NOMO-1 treated with dmso at 0.1 percent for 144 hours (cell line): Measurements from ENCODE around the gene ANO6.
"Not testable (repeated sequence)": the region's sequence is repeated elsewhere in the genome, so short reads cannot be mapped to it uniquely, and the experiment has no call there.

ENCODE experiments used
- DNase-seq: peaks from one replicate; lab custom pipeline; 2025; ENCODE audit not compliant: unreplicated experiment; lab: John Stamatoyannopoulos, UW

Gene ANO6

DNA sequence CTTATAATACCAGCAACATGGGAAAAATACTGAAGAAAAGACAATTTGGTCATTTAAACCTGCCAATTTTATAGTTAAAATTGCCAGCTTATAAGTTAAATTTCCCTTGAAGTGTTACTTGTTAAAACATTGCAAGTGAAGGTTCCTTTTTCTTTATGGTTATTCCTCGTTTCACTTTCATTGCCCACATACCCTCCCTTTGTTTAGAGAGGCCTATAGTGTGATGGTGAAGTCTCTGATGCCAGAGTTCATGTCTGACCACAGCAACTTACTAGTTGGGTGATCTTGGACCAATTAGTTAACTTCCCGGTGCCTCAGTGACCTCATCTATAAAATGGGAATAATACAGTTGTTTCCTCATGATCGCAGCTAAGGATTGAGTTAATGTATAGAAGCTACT lies 173.5 kb downstream of the ANO6 start:
- no peak for DNase-seq

DNA sequence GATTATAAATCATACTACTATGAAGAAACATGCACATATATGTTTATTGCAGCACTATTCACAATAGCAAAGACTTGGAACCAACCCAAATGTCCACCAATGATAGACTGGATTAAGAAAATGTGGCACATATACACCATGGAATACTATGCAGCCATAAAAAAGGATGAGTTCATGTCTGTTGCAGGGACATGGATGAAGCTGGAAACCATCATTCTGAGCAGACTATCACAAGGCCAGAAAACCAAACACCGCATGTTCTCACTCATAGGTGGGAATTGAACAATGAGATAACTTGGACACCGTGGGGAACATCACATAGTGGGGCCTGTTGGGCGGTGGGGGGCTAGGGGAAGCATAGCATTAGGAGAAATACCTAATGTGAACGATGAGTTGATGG lies 181.6 kb downstream of the ANO6 start:
- not testable (repeated sequence) for DNase-seq

DNA sequence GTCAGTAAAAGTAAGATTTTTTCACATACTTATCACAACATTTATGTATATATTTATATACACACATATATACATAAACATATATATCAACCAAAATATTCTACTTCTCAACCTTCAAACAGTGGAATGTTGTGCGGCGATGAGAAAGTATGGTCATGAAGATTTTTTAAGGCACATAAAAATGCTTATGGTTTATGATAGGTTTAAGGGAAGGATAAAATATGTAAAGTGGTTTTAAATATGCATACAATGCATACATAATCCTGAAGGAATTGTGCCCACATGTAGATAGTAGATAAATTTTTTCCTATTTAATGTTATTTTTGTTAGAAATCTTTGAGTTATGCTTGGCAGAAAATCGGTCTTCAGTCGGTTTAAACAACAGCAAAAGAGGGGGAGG lies 182.7 kb downstream of the ANO6 start:
- DNase-seq: no peak

DNA sequence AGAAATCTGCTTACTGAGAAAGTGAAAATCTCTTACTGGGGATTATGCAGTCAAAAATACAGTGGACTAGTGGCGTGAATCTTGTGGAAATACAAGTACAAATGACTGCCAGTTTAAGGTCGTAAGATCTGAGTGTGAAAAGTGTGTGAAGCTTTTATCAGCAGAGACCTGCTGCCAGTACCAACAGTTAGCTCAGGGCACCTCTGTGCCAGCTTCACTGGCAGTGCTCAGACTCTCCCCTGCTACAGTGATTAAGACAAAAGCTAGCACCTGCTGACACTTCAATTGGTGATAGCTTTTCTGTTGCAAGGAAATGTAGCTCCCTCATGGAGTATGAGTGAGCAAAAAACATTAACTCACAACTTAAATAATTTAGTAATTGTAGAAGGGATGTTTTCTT lies 185.1 kb downstream of the ANO6 start:
- DNase-seq: no peak

DNA sequence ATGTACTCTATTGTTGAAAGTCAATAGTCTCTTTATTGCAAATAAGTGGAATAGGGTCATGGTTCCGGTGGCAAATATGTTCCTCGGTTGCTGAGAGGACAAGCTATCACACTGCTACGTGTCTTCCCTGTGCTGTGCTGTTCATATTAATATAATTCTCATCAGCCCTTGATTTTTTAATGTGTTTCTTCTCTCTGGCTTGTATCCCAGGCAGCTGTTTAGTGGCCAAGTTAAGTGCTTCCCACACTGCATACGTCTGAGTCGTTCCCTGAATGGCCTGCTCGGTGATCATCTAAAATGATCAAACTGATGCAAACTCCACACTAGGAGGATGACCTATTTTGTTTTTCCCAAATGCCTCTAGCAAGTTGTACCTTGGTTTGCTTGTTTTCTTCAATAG lies 186.4 kb downstream of the ANO6 start:
- no peak for DNase-seq

DNA sequence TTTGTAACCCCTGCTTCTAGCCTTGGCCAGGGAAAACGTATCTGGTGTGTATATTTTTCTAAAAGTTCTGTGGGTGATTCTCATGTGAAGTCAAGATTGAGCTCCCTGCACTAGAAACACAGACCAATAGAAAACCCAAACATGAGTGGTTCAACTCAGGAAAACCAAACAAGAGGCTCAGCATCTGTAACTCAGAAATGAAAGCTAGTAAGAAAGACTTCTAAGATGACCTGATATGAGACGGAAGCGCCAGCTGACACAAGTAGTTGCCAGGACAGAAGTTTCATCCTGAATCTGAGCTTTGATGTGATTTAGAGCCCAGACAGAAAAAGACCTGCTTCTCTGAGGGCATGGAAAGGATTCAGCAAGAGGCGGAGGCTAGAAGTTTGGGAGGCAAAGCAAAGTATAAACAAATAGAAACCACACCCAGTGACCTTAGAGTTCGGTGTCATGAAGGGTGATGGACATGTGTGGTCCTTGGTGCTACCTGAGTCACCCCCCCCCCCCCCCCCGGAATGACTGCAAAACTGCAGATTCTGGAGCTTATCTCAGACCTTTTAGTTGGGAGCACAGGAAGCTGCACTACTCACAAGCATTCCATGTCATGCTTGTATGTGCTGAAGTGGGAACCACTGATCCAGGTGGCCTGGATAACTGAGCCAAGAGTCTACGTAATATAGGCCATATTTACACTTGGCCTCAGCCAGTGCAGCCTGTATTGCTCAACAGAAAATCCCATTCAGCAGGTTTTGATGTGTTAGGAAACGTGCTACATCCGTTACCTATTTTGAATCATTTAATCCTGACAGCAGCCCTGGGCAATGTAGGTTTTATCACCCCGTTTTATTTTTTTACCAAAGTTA lies 191.3 kb downstream of the ANO6 start:
- no peak for DNase-seq

DNA sequence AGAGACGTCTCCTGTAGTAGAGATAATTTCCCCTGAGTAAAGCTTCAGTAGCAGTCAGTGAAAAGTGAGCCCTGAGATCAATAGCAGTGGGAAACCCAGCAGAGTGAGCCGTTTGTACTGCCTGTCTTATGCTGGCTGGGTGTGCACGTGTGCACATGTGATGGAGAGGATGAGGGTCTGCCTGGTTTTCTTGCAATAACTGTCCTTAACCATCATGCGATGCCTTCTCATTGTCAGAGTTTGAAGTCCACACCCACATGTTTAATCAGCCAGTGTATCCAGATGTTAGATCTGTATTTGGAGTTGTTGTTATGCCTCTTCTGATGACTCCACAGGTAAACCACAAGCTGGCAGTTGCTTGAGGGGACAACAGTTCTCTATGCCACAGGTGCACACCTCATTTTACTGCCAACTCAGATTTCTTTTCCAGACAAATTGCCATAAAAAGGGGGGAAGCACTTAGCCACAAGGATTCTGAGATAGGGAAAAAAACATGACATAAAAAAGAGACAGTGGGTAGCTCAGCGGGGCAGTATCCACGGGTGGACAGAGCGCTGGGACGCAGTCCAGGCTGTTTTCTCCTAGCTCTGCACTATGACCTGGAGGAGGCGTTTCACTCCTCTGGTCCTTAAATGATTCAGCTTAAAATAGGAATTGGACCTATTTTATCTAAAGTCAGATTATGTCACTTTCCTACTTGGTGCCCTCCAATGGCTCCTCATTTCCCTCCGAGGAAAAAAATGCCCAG lies 192.3 kb downstream of the ANO6 start:
- DNase-seq: no peak

DNA sequence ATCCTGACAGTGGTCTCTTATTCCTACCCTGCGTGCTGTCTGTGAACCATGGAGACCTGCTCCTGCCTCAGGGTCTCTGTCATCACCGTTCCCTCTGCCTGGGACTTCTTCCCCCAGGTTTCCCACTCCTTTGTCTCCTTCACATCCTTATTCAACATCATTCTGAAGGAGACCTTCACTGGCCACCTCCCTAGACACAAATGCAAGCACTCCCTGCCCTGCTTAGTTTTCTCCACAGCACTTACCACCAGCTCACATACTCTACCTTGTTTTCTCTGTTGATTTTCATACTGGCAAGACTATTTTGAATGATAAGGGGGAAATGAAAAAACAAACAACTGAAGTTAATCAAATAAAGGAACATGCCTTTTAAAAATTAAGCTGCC lies 192.8 kb downstream of the ANO6 start:
- no peak for DNase-seq

DNA sequence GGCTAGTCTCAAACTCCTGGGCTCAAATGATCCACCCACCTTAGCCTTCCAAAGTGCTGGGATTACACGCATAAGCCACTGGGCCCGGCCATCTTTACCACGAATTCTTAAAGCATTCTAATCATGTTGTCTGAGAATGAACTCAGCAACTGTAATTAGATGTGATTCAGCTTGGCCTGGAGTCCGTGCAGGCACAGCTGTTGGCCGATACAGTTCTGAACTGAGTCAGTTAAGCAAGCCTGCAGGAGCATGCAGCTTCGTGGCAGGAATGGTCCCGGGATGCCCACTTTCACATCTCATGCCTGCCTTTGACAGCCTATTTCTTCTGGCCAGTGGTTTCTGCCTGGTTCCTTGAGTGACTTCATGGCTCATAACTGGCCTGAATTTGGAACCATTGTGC lies 194.1 kb downstream of the ANO6 start:
- DNase-seq: no peak

DNA sequence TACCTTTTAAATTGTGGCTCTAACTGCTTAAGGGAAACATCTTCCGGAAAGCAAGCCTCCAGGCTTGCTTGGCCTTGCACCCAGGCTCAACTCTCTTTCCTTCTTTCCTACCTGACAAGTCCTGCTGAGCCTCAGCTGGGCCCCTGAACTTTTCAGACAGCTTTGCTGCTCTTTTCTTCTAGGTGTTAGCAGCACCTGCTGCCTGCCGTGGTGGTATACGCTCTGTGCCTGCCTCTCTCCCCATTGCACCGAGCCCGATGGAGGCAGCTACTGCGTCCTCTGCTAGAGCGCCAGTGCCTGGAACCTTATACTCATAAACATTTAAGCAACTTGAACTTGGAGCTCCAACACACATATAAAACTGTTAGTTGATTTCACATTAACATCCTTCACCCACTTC lies 195.7 kb downstream of the ANO6 start:
- no peak for DNase-seq

DNA sequence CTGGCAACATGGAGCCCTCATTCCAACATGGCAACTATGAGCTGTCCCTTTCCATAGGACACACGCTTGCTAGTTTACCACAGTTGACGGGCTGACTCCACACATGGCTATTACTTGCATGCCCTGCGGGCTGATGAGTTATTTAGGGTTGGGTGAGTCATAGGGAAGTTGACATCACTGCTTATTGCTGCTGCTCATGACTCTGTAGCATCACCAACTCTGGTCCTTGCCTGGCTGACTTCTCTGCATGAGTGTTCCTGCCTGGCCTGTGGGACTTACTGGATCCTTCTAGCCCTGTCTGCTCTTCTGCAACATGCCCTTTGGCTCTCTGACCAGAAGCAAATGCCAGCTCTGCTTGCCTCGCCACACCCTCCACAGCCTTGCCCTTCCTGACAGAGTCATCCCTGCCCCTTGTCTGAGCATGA lies 199.5 kb downstream of the ANO6 start:
- DNase-seq: peak; percentile 52

DNA sequence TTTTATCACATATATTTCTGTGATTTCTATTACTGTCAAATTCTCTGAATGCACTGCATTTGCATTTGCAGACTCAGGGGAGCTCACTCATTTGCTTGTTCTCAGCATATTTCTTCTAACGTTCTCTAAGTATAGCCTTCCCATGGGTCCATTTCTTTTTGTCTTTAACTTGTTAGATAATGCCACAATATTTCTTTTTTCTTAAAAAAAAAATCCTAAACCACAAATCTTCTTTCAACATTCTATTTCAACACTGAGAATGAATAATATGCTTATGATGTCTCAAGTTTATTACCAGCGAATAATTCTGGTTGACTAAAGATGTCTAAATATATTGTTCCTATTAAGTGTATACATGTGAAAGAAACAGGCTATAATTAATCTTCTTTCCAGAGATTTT lies 200.2 kb downstream of the ANO6 start:
- DNase-seq: no peak

DNA sequence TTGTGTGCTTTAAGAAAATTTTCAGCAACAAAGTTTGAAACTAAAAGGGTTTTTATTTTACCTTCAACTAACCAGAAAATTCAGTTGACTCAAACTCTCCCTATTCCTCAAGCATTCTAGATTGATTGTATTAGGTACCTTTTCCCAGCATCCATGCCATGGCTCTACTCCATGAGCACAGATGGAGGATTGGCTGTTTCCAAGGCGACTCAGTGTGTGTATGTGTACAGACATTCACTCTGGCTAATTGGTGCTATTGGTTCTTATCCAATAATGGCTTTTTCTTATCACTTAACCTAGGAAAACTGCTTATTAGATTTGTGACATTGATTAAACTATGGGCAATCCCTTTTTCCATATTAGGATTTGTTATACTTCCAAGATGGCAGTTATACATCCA lies 202.6 kb downstream of the ANO6 start:
- no peak for DNase-seq

DNA sequence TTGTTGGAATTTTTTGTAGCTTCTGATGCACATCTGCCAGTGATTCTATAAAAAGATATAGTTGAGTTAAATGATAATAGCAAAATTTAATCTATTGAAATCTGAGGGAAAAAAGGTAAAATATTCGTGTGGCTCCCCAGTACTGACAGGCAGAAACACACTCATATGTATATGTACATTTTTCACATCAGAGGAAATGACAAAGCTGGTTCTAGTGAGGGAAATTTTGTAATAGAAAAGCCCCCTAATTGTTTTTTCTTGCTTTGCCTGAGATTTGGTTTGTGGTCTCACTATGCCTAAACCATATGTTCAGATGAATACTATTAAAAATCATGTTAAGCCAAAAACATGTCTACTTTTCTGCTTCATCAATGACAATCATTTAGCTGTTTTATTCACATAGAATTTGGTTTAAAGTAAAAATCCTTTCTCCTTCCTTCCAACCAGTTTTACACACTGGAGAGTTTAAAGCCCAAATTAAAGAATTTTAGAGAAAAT lies 203.5 kb downstream of the ANO6 start:
- no peak for DNase-seq

DNA sequence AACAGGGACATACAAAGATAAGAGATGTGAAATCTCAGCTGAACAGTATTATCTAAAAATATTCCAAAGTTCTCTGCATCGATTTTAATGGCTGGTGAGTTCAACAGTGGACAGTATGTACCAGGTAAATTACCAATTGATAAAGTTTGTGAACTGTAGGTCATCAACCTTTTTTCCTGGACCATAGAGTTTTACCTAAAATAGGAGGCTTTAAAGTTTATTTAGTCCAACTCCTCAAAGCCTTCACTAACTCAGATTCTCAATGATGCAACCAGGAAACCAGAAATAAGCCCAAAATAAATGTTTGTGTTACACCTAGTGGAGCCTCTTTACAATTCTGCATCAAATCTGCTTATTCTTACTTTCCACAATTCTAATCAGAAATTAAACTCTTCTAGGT lies 205.8 kb downstream of the ANO6 start:
- no peak for DNase-seq

DNA sequence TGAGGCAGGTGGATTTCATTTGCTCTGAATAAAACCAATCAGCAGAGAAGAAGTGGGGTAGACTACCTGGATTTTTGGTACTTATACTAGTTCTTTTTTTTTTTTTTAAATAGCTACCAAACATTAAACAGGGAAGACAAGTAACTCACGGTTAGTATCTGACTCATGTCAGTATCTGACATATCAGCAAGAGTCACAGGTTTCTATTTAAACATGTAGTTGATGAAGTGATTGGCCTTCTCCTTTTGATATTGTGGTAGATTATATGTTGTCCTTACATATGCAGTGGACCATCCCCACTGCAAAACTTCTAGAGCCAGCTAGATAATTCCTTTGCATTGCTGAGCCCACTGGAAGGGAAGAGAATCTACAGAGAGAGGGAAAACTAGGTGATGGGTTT lies 208.0 kb downstream of the ANO6 start:
- DNase-seq: no peak

DNA sequence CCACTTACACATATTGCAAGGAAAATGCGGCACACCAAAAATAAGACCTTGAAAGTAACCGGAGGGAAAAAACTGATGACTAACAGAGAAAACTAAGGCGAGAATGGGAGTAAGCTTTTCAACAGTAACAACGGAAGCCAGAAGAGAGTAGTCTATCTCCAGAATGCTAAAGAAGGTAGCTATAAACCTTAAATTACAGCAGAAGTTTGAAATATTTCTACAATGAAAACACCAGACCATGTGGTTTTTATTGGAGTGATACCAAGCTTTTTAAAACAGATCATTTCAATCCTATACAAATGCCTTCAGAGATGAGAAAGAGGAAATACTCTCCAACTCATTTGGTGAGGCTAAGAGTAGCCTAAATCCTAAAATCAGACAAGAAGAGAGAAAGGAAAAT lies 209.5 kb downstream of the ANO6 start:
- DNase-seq: no peak

DNA sequence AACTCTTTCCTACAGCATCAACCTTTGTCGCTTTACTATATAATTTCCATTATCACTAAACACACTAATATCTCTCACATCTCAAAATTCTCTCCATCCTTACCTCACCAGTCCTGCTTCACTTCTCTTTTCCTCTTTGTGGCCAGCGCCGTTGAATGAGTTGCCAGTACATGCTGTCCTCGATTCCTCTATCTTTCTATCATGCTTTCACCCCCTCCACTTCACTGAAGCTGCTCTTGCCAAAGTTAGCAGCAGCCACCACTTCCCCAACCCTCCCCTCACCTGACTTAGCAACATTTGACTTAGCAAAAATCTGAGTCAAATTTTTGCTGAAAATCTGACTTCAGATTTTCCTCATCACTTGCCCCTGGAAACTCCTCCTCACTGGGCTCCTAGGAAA lies 210.4 kb downstream of the ANO6 start:
- no peak for DNase-seq

DNA sequence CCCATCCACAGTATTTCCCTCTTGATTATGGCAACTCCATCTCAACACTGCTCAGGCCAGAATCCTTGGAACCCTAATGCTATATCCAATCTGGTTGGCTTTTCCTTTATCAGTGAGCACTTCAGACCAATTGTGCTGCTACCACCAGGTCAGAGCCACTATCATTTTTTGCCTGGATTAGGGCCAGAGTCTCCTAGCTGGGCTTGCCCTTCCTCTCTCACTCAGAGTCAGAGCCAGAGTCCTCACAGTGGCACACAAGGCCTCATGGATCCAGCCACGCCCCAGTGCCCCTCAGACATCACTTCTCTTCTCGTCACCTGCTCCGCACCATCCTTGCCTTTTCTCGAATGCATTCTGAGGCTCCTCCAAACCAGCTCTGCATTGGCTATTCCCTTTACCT lies 211.1 kb downstream of the ANO6 start:
- DNase-seq: no peak

DNA sequence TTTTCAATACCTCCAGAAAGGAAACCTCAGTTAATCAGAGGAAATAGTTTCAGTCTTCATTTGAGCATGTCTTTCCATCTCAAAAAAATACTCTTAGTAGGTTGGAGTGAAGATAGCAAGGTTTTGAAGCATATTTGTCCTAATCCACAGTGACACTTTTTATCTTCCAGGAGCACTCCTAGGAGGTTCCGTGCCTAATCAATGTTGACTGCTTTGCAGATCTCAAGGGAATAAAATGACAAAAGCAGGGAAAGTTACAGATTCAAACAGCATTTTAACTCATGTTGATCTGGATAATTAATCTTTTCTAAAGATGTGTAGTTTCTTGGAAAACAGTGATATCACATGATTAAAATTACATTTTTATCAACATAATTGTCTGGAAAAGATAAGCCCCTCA lies 213.9 kb downstream of the ANO6 start:
- DNase-seq: no peak

DNA sequence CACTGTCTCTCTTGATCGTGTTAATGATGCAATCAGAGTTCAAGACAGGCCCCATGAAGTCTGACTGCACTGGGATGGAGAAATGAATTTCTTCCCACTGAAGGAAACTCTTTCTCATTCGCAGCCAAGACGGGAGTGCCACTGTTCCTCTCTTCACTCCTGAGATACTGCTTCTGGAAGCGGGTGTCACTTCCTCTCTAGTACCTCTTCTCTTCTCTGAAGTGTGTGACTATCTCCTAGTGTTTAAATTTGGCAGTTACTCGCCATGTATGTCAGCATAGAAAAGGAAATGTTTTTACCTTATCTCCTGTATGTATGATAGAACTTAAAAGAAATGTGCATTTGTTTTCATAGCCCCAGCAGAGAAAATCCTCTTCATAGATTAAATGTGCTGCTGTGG lies 215.2 kb downstream of the ANO6 start:
- no peak for DNase-seq

DNA sequence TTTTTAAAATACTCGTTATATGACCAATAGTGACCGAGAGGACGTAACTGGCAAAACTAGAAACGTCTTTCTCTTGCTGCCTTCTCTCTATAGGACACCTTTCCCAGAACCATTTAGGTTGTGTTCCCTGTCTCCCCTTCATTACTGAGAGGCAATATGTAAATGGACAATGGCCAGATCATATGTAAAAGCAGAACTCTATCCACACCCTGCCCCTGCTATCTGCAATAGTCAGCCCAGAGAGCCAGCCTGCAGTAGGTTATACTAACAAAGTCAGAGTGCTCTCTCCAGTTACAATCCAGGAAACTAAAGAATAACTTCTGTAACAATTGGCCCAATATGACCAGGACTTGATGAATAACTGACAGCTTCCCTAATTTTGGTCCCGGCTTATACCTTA lies 216.8 kb downstream of the ANO6 start:
- DNase-seq: no peak
